SKM-1 treated with dmso at 0.1 percent for 144 hours (cell line): Measurements from ENCODE around the gene CPO.
A peak's percentile ranks its signal among the peaks of the same experiment; 100 is the strongest.
"Not testable (repeated sequence)": the region's sequence is repeated elsewhere in the genome, so short reads cannot be mapped to it uniquely, and the experiment has no call there.

Experiments used
- DNase-seq: peaks from one replicate; lab custom pipeline; 2025; ENCODE audit not compliant: unreplicated experiment; lab: John Stamatoyannopoulos, UW

CPO gene, protein sequence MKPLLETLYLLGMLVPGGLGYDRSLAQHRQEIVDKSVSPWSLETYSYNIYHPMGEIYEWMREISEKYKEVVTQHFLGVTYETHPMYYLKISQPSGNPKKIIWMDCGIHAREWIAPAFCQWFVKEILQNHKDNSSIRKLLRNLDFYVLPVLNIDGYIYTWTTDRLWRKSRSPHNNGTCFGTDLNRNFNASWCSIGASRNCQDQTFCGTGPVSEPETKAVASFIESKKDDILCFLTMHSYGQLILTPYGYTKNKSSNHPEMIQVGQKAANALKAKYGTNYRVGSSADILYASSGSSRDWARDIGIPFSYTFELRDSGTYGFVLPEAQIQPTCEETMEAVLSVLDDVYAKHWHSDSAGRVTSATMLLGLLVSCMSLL

DNA sequence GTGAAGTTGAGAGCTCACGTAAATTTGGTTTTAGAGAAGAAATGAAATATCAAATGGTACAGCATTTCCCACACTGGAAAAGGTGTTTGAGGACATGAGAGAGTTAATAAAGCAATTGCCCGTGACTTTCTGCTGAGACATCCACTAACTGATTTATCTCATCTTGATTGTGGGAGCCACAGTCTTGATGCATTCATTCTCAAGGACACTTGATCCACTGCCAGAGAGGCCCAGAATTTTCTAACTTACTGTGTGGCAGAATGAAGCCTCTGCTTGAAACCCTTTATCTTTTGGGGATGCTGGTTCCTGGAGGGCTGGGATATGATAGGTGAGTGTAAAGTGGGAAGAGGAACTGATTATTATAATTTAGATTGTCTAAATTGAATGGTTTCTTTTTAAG lies at the start of gene CPO:
Gene CPO (plus strand): TSS at position 179 of the 400 bp plus-strand sequence. CDS start 82 bp downstream, at position 261.
- DNase-seq, result no peak

DNA sequence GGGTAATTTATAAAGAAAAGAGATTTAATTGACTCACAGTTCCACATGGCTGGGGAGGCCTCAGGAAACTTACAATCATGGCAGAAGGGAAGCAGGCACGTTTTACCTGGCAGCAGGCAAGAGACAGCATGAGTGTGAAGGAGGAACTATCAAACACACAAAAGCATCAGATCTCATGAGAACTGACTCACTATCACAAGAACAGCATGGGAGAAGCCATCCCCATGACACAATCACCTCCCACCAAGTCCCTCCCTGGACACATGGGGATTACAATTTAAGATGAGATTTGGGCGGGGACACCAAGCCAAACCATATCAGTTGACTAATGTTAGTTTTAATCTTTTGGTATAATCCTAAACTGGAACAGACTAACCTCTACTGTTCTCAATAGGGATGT lies 49.1 kb upstream of the CPO start:
- DNase-seq, result no peak

DNA sequence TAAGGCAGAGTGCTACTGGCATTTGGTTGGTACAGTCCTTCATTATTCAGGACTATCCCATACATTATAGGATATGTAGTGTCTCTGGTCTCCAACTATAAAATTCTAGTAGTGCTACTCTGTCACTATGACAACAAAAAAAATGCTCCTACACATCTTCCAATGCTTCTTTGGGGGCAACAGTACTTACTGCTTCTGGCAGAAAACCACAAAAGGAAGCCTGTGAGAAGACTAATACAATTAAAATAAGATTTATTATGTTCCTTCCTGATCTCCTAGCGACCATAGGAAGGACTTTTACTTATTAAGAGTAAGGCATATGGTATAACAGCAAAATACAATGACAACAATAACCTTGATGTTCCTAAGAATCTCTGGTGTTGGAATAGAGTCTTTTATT lies 48.4 kb upstream of the CPO start:
- DNase-seq, result no peak

DNA sequence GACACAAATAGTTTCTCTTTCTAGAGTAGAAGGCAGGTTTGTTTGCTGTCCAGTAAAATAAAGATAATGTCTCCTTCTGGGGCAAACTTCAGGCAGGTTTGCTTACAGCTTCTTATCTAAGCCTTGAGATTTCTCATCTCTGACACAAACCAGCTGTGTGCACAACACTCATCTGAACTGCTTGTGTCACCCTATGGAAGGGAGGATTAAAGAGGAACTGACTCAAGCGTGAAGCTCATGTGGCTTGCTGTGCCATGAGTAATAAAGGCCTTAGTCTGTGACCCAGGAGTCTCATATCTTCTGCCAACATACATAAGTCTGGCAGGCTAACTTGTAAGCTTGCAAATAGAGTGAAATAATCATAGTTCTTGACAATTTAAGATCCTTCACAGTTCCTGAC lies 24.2 kb upstream of the CPO start:
- DNase-seq, result peak; percentile 14

DNA sequence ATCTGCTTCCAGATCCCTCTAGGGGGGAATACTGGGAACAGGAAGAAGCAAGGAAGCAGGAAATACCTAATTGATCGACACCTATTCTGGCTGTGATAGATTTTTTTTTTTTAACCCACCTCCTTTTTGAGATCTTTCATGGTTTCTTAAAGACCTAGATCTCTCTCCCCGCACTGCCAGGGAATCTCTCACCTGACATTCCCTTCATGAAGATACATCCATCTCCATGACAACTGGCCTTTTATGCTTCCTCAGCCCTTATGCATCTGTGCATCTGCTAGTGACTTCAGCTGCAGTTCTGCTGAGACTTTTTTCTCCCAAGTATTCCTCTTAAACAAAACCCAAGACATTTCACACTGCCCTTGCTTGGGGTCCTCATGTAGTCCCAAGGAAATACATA lies 21.1 kb upstream of the CPO start:
- DNase-seq, result no peak

DNA sequence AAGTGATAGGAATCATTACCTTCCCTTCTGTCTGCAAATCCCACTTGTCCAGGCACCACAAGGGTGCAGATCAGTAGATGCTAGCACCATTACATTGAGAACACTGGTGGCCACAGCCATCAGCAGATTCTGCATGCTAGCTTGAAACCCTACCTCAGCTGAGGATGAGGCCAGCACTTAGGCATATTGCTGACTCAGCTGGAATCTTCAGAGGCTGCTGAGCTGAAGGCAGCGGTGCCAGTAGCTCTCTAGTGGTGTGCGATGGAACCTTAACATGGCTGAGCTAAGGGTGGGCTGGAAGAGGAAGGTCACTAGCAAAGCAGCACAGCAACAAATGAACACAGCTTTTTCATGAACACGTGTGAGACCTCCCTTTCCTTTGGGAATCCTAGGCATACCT lies 19.0 kb upstream of the CPO start:
- no peak for DNase-seq

DNA sequence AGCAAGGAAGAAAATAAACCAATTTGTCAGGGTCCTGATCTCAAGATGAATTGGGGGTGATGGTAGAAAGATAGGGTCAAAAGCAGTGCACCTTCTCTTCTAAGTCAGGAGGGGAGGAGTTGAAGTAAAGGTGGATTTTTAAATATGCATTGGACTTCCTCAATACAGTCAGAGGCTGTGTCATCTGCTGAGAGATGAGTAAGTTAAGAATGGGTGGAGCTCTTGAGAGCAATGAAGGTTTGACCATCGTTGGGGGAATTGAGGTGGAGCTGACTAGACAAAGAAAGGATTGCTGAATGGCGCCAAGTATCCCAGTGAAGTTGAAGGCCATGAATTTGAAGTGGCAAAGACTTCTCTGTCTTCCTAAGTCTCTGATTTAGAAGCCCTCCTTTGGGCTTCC lies 18.4 kb upstream of the CPO start:
- DNase-seq, result no peak

DNA sequence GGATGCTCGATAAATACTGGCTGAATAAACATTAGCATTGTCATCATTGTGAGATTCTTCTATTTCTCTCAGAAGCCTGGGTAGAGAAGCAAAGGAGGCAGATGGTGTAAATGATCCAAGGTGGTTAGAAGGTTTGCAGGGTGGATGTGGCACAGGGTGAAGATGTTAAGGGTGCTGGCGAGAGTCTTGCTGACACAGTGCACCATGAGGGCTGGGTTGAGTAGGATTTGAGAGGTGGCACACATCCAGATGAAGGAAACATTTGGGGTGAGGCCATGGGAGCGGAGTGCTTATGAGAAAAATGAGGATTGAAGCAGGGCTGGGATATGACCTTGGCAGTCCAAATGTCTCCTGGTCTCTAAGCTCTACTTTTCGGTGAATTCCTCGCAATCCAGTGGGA lies 17.8 kb upstream of the CPO start:
- no peak for DNase-seq

DNA sequence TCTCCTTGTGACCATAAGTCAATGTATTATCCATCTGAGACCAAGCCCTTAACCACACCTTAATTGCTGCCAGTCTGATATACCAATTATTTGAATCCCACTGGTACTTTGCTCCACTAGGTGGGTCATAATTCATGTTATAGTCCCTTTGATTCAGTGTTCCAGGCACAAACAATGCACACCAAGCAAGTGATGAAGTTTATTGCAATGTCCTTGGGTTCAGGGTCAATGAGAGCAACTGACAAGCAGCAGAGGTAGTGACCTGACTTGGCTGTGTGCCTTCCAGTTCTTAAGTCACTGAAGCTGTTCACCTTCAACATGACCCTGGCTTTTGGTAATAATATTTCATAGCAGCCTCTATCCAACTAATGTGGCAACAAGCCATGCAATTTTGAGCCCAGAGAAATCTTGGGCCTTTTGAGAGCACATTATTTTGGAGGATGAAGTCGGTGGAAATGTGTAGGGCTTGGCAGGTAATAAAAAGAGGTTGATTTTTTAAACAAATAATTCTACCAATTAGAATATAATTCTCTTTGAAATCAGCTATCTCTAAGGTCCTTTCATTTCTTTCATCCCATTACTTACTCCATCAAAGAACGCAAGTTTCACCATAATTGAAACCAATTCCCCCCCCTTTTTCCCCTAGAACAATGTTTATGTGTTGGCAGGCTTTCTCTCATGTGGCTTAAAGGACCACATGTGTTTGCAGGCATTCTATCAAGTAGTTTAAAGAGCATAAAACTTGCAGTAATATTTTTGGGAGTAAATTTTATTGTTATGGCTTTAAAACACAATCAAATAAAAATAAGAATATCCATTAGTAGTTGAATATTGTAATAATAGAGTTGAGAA lies 3.1 kb upstream of the CPO start:
- DNase-seq, result no peak

DNA sequence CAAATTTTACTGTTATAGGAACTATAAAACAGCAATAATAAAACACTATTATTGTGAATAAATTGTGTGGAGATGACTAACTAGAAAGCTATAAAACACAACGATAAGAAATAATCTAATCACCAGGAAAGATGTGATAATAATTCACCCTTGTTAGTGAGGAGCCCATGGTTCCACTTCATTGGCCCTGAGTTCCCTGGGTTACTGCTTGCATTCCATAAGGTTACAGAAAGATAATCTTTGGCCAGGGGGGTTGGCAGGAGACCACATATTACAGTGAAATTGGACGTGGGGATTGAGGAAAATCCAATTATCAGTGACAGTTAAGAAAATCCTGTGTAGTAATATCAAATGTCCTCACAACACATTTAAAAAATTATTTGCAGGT lies 2.5 kb upstream of the CPO start:
- DNase-seq, result no peak

DNA sequence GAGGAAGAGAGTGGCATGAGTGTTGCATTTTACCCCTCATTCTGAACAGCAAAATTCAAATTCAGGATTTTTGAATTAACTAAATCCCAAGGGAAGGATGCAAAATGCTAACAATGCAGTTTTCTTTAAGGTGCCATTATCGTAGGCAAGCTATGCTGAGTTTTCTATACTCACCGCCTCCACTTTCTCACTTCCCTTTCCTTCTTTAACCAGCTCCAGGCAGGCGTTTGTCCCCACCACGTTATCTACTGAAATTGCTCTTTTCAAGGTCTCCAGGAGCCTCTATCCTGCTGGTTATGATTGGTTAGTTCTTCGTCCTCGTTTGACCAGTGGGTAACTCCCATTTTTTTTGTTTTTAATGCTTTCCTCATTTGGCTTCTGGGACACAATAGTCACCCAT lies 1.8 kb upstream of the CPO start:
- DNase-seq, result no peak

DNA sequence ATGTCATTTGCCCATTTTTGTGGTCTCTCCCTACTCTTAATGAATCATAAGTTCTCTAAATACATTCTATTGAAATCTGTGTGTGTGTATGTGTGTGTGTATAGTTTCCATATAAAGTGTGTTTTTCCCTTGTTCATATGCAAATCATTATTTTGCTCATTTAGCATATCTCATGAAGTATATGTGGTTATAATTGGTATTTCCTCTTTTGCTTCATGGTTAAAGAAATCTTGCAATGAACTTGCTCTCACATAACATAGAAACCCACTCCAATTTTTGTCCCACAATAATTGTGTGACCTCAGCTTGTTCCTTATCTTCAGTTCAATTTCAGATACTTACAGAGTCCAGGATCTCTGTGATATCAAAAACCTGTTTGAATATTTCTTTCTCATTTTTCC lies 1.2 kb downstream of the CPO start:
- no peak for DNase-seq

DNA sequence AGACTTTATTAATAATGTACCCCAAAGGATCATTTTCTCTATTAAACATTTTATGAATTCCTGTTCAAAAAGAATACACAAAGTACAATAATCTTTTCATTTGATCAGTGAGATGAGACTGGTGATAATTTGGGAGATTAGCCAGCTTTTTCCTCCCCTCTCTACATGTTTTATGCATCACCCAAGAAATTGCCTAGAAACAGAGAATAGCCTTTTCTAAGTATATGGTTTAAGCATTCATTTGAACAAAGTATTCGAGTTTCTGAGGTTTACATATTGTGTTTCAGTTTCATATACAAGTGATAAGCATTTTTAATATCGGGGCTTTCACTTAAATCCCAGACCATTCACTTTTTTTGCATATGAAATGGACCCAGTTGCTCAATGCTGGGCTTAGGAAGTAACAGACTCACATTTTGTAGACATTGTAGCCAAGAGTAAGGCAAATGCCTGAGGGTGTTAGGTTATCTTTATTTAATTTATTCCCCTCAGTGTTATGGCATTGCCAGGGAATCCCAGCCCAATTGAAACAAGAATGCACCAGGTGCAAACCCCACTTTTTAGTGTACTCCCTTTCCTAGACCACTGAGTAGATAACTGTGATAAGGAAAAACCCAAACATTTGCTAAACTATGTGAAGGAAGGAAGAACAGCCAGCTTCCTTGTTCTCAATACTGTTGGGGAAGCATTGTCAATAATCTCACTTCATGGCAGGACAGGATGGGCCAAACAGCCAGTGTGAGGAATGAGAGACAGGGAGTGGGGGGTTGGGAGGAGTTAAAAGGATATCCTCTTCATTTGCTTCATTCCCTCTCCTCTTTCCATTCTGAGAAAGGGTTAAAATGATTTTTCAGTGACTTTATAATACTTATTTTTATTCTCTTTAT lies 3.5 kb downstream of the CPO start:
- no peak for DNase-seq

DNA sequence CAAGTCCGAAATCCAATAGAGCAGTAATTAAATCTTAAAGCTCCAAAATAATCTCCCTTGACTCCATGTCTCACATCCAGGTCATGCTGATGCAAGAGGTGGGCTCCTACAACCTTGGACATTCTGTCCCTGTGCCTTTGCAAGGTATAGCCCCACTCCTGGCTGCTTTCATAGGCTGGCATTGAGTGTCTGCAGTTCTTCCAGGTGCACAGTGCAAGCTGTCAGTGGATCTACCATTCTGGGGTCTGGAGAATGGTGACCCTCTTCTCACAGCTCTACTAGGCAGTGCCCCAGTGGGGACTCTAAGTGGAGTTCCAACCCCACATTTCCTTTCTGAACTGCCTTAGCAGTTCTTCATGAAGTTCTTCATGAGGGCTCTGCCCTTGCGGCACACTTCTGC lies 14.1 kb downstream of the CPO start:
- DNase-seq, result not testable (repeated sequence)

DNA sequence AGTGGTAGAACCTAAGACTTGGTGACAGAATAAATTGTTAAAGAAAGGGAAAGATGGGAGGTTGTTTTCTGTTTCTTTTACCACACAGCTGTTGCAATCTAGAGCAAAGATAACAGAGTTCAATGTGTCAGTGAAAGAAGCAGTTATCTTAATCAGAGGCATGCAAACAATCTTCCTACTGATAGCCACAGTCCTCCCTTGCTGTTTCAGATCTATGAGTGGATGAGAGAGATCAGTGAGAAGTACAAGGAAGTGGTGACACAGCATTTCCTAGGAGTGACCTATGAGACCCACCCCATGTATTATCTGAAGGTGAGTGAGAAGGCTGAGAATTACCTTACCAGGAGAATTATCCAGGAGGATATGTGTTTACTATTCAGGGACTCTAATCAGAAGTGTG lies 15.9 kb downstream of the CPO start:
- no peak for DNase-seq

DNA sequence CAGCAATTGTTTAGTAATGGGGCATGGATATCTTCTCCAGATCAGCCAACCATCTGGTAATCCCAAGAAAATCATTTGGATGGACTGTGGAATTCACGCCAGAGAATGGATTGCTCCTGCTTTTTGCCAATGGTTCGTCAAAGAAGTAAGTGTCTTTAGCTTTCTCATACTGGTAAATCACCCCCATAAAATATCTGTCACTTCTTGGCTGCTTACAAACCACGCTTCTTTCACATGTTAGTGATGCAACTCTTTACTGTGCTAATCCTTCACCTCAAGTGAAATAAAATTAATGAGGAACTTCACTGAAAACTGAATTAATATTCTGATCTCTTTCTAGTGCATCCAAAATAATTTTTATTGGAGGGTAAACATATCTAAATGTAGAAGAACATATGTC lies 18.9 kb downstream of the CPO start:
- DNase-seq, result no peak

DNA sequence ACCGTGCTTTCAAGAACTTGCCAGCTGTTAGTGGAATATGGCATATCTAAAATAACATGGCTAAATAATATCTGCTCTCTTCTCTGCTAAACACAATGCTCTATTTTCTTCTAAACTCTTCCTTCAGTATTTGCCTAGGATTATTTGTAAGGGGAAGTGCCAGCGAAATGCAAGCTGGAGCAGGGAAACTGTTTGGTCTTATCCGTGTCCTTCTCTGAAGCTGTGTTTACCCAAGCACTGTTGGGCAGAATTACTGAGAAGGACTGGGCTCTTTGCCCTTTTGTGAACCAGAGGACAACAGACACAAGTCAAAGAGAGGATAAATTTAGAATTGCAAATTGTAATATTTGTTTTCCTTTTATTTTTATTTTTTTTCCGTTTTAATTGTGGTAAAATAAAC lies 23.6 kb downstream of the CPO start:
- no peak for DNase-seq

DNA sequence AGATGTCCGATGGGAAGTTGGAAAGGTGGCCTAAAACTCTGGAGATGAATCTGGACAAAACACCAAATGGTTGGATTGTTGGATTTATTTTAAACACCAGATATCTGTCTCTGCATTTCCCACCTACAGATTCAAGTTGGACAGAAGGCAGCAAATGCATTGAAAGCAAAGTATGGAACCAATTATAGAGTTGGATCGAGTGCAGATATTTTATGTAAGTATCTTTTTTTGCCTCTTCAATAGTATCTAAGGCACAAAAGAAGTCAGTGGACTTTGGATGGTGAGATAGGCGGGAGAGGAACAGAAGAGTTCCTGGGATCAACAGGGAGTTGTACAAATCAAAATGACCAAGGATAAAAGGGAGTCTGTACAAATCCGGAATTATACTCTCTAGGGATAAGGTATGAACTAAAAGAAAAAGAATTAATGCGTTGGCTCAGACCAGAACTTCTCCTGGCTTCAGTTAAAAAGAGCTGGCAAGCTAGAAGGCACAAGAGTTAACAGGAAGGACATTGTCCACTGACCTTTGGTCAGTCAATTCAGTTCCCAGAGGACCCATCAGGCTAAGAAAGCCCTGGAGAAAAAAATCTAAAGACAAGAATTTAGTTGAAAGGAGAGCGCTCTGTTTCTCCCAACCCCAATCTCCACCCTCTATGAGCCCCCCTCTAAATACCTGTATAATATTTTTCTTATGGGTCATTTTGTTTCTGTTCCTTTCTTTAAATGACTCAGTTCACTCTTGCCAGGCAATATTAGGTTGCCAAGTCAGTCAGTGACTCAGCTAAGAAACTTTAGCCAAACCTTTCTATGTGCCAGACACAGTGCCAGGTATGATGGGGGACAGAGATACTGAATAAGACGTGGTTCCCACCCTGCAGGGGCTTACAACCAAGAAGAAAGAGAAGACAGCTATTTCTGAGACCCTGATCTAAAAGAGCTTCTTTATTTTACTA lies 29.1 kb downstream of the CPO start:
- DNase-seq, result no peak

DNA sequence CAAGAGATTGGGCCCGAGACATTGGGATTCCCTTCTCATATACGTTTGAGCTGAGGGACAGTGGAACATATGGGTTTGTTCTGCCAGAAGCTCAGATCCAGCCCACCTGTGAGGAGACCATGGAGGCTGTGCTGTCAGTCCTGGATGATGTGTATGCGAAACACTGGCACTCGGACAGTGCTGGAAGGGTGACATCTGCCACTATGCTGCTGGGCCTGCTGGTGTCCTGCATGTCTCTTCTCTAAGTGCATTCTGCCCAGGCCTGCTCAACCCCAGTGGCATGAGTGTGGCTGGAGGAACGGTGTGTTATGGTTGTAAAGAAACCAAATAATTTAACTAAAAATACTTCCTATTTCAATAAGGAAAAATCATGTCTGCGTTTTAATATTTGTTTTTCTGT lies 29.9 kb downstream of the CPO start:
- DNase-seq, result no peak

DNA sequence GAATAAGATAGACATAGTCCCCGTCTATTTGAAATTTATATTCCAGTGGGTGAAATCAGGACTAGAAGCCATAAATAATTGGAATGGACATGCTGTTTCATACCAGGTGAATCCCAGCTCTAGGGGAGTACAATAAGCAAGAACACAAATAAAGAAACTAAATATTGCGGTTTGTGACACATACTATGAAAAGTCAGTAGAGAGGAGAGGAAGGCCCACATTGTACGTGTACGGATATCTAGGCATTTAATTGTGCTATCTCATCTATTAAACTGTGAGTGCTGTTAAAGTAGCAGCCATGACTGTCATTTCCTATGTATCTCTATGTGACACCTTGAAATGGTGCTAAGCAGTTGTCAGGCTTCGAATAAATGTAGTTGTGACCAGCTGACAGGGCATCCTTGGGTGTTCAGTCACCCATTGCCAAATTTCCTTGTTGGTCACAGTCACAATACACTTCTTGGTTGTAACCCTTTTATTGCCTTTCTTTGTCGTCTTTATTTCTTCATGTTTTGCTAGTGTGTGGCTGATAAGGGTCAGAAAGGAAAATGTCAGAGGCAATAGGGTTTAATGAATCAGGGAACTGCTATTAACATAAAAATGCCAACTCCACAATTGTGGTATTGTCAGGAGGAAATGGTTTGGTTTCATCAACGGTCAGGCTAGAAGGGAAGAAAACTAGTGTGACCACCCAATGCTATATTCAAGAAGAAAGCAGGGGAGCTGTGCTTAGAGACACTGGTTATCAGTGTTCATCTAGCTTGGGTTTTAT lies 31.5 kb downstream of the CPO start:
- DNase-seq, result no peak
